CD4-positive, alpha-beta memory T cell (primary cell): ENCODE measurements around the gene FGFRL1. TPM values are rescaled to one million over a fixed set of nuclear protein-coding genes. Genes with fewer than 3 reads are reported as not detected.

Source experiments
- CTCF ChIA-PET: fragments of 350-600 bp; sonication (Branson Sonifier 250); formaldehyde crosslinking; loops from one replicate; lab custom pipeline; 2021; ENCODE audit warnings: inconsistent platforms; ENCODE audit not compliant: partially characterized antibody; lab: Charles Lee
- POLR2A ChIA-PET: fragments of 350-600 bp; sonication (Branson Sonifier 250); formaldehyde crosslinking; loops from one replicate; lab custom pipeline; 2021; ENCODE audit not compliant: partially characterized antibody; lab: Charles Lee
- DNase-seq, 5 donors: peaks; one replicate each; pipeline versions ENCODE4 v3.0.0 to v3.0.0-alpha.2; 2020 to 2022; ENCODE audit warnings: mixed read lengths in 1 of 5
- H3K27ac ChIP-seq: one replicate; pipeline ENCODE4 v1.7.0; 2013; ENCODE audit warnings: low read depth, low read length
- H3K27me3 ChIP-seq: 2 replicates; pipeline ENCODE4 v1.7.0; 2013; ENCODE audit warnings: mild to moderate bottlenecking, low read length, moderate library complexity; ENCODE audit not compliant: insufficient read depth
- H3K36me3 ChIP-seq: 2 replicates; pipeline ENCODE4 v1.7.0; 2013; ENCODE audit warnings: mild to moderate bottlenecking, low read length, moderate library complexity; ENCODE audit not compliant: insufficient read depth
- H3K4me1 ChIP-seq: 2 replicates; pipeline ENCODE4 v1.7.0; 2013; ENCODE audit warnings: mild to moderate bottlenecking, low read length, moderate library complexity; ENCODE audit not compliant: insufficient read depth
- H3K4me3 ChIP-seq, 2 donors: one replicate each; pipeline ENCODE4 v1.7.0; 2013; ENCODE audit warnings: low read length in 2 of 2, mild to moderate bottlenecking in 1 of 2
- H3K9me3 ChIP-seq, 2 donors: one replicate each; pipeline ENCODE4 v1.7.0; 2013; ENCODE audit warnings: low read length in 2 of 2, control low read depth in 1 of 2; ENCODE audit not compliant: control insufficient read depth in 1 of 2
- H3K27ac Mint-ChIP-seq, 7 donors: one replicate each; pipeline ENCODE4 v1.8.0; 2020 to 2021; ENCODE audit warnings: mixed read lengths in 7 of 7, mild to moderate bottlenecking in 6 of 7, inconsistent platforms in 3 of 7, moderate library complexity in 3 of 7
- H3K27me3 Mint-ChIP-seq, 2 donors: one replicate each; pipeline ENCODE4 v1.8.0; 2020 to 2021; ENCODE audit warnings: mixed read lengths in 2 of 2
- H3K36me3 Mint-ChIP-seq, 2 donors: one replicate each; pipeline ENCODE4 v1.8.0; 2020 to 2021; ENCODE audit warnings: mixed read lengths in 2 of 2, inconsistent platforms in 1 of 2, mild to moderate bottlenecking in 1 of 2
- H3K4me1 Mint-ChIP-seq, 4 donors: one replicate each; pipeline ENCODE4 v1.8.0; 2020 to 2021; ENCODE audit warnings: mixed read lengths in 4 of 4, mild to moderate bottlenecking in 1 of 4
- H3K4me3 Mint-ChIP-seq, 8 donors: one replicate each; pipeline ENCODE4 v1.8.0; 2020 to 2021; ENCODE audit warnings: mixed read lengths in 8 of 8, mild to moderate bottlenecking in 7 of 8, moderate library complexity in 6 of 8, inconsistent platforms in 3 of 8
- H3K9me3 Mint-ChIP-seq, 8 donors: one replicate each; pipeline ENCODE4 v1.8.0; 2020 to 2021; ENCODE audit warnings: mixed read lengths in 8 of 8, mild to moderate bottlenecking in 5 of 8, inconsistent platforms in 3 of 8, moderate library complexity in 1 of 8
- intact Hi-C: fragments of 100-400 bp; cut with micrococcal nuclease; formaldehyde crosslinking; loops from one replicate; pipeline ENCODE4 v1.15.1; 2023
- polyA plus RNA-seq, 2 donors: library from polyadenylated mRNA; unstranded; fragments of 300-500 nt; fragmentation: Illumina TruSeq; gene quantifications; one replicate each; pipeline ENCODE4 v1.2.3, GENCODE V29; 2021
- total RNA-seq, 2 experiments: library from RNA; stranded (reverse); gene quantifications; one replicate each; pipeline ENCODE4 v1.2.3, GENCODE V29; 2021

FGFRL1 gene
- total and polyA plus RNA-seq, 4 experiments from 2014 or later, result 0.64 to 22.4 (median 12.3) TPM

DNA sequence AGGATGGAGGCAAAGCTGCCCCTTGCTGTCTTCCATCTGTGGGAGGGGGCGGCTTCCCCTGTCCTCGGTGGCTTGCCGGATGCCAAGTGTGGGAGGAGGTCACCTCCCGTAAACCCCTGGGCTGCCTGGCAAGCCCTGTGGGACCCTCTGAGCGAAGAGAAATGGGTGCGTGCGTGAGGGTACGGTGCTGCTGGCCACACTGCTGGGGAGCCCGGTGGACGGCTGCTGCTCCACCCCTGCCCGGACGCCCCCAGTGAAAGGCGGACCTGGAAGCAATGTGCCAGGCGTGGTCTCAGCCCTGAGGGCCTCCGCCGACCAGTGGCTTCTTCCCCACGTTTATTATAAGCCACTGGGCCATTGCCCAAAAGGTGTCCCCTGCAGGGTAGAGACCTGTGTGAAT lies 29.1 kb upstream of the FGFRL1 start:
- Mint-ChIP-seq H3K36me3 (peaks cover 0 to 2% of the 10 kb centered on the region in 2 donors), H3K4me3 (no peak overlapping the region), H3K4me1 (peaks cover 8 to 25% (median 14%) of the 10 kb centered on the region in 4 donors), H3K9me3 (no peaks in the 10 kb centered on the region), H3K27ac (no peak overlapping the region), H3K27me3 (no peaks in the 10 kb centered on the region)
- Histone ChIP-seq H3K4me1 (peaks cover 24% of the 10 kb centered on the region), H3K36me3 (no peaks in the 10 kb centered on the region), H3K27ac (no peak overlapping the region), H3K9me3 (no peaks in the 10 kb centered on the region), H3K4me3 (no peak overlapping the region), H3K27me3 (no peaks in the 10 kb centered on the region)
- CTCF ChIA-PET, result no interaction called here
- intact Hi-C loops, result no loop called here
- POLR2A ChIA-PET, result no interaction called here
- no peak for DNase-seq

DNA sequence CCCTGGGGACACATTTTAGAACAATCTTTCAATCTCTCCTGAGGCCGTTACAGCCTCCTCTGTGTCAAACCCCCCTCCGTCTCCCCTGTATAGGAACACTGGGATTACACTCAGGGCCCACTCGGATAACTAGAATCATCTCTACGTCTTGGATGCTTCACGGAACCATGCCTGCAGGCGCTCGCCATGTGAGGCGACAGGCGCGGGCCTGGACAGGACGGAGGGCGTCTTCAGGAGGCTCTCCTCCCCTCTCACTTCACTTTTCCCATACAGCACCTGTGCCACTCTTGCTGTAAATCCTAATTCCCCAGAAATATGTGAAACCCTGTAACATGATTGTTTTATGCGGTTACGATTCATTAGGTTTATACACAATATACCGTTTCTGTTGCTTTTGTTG lies 28.6 kb upstream of the FGFRL1 start:
- POLR2A ChIA-PET, result no interaction called here
- intact Hi-C loops, result no loop called here

DNA sequence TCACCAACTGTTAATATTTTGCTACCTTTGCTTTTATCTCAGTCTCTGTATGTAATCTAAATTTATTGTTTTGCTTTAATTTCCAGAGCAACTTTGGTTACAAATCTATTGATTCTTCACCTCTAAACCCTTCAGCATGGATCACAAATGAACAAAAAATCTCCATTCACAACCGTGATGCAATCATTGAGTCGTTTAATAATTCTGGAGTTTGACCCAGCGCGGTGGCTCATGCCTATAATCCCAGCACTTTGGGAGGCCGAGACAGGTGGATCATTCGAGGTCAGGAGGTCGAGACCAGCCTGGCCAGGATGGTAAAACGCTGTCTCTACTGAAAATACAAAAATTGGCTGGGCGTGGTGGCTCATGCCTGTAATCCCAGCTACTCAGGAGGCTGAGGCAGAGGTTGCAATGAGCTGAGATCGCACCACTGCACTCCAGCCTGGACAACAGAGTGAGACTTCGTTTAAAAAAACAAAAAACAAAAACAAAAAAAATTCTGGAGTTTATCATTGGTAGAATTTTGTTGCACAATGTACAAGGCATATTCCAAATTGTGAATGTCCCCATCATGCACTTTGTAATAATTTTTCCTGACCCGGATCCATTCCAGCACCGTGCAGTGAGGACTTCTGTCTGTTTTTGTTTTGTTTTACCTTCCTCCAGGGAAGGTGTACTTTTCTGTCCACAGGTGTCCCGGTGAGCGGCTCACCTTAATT lies 26.9 kb upstream of the FGFRL1 start:
- Mint-ChIP-seq H3K27ac (peak overlapping the region in 3 of 7 donors; percentile 15 to 65 (median 50)), H3K27me3 (no peaks in the 10 kb centered on the region), H3K9me3 (no peaks in the 10 kb centered on the region), H3K4me3 (peak overlapping the region; percentile 63 to 91 (median 75)), H3K4me1 (peaks cover 8 to 35% (median 15%) of the 10 kb centered on the region in 4 donors), H3K36me3 (peaks cover 0 to 2% of the 10 kb centered on the region in 2 donors)
- no peaks in the 10 kb centered on the region for H3K36me3 ChIP-seq
- ChIA-PET POLR2A (no interaction called here), CTCF (no interaction called here)
- no peaks in the 10 kb centered on the region for H3K9me3 ChIP-seq
- peak overlapping the region; percentile 8 to 34 for H3K4me3 ChIP-seq
- no peaks in the 10 kb centered on the region for H3K27me3 ChIP-seq
- intact Hi-C loops, result loop anchor here (2.0 kb wide), 1 partner anchor 740 kb away; no protein-coding TSS in a partner anchor
- DNase-seq, result no peak
- H3K27ac ChIP-seq, result no peak overlapping the region
- peaks cover 34% of the 10 kb centered on the region for H3K4me1 ChIP-seq

More for the DNA sequence above, 28.6 kb upstream of the FGFRL1 start:
- Mint-ChIP-seq H3K27me3 (no peaks in the 10 kb centered on the region), H3K27ac (no peak overlapping the region), H3K4me3 (no peak overlapping the region), H3K36me3 (peaks cover 0 to 2% of the 10 kb centered on the region in 2 donors), H3K9me3 (no peaks in the 10 kb centered on the region), H3K4me1 (peaks cover 8 to 30% (median 15%) of the 10 kb centered on the region in 4 donors)
- no peak for DNase-seq
- Histone ChIP-seq H3K4me1 (peaks cover 29% of the 10 kb centered on the region), H3K4me3 (no peak overlapping the region), H3K27me3 (no peaks in the 10 kb centered on the region), H3K36me3 (no peaks in the 10 kb centered on the region), H3K27ac (no peak overlapping the region), H3K9me3 (no peaks in the 10 kb centered on the region)
- CTCF ChIA-PET, result no interaction called here

DNA sequence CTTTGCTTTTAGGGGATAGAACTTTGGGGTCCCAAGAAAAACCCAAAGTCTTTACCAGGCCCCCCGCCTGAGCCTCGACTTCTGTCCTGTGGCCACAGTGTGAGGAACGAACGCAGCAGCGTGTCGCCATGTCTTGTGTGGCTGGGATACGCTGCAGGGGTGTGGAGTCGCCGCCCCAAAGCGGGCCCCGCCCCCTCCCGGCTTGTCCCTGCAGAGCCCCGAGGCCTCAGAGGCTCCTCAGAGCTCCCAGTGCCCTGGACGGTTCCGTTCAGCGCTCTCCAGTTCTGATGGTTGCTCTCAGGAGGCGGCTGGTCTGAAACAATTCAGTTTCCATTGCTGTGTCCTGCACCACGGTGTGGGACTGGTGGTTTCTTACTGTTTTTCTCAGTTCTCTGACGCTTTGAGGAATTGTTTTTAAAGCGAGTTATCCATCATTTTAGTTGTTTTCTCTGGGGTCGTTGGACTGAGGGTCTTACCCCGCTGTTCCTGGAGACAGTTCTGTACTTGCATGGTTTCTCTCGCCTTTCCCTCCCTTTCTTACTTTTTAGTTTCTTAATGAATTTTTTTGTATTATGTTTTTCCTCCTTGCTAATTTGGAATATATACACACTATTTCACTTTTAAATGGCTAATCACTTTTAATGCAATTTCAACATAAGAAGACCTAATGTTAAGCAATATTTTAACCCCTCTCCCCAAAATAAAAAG lies 26.1 kb upstream of the FGFRL1 start:
- Mint-ChIP-seq H3K9me3 (no peaks in the 10 kb centered on the region), H3K27ac (peak overlapping the region in 3 of 7 donors; percentile 48 to 65 (median 50)), H3K4me1 (peaks cover 8 to 35% (median 15%) of the 10 kb centered on the region in 4 donors), H3K36me3 (peaks cover 0 to 2% of the 10 kb centered on the region in 2 donors), H3K27me3 (no peaks in the 10 kb centered on the region), H3K4me3 (peak overlapping the region; percentile 63 to 91 (median 75))
- no peaks in the 10 kb centered on the region for H3K27me3 ChIP-seq
- POLR2A ChIA-PET, result interaction anchor here (2.7 kb wide), 1 partner anchor 25 kb away, joined by 19 read pairs; no protein-coding TSS in a partner anchor
- H3K9me3 ChIP-seq, result no peaks in the 10 kb centered on the region
- peak overlapping the region; percentile 8 to 34 for H3K4me3 ChIP-seq
- no peak overlapping the region for H3K27ac ChIP-seq
- intact Hi-C loops, result loop anchor here (2.0 kb wide), 1 partner anchor 740 kb away; no protein-coding TSS in a partner anchor
- DNase-seq, result peak; percentile 54 to 66 (median 58)
- peaks cover 34% of the 10 kb centered on the region for H3K4me1 ChIP-seq
- CTCF ChIA-PET, result no interaction called here
- no peaks in the 10 kb centered on the region for H3K36me3 ChIP-seq

- Mint-ChIP-seq H3K4me1 (peaks cover 8 to 35% (median 15%) of the 10 kb centered on the region in 4 donors), H3K4me3 (peak overlapping the region; percentile 88 to 95 (median 90)), H3K36me3 (peaks cover 0 to 2% of the 10 kb centered on the region in 2 donors), H3K27ac (peak overlapping the region; percentile 40 to 92 (median 83)), H3K27me3 (no peaks in the 10 kb centered on the region), H3K9me3 (no peaks in the 10 kb centered on the region)
- no peaks in the 10 kb centered on the region for H3K9me3 ChIP-seq
- CTCF ChIA-PET, result interaction anchor here (1.5 to 2.4 kb wide), 2 partner anchors 12 to 245 kb away, joined by 4 to 29 read pairs; no protein-coding TSS in a partner anchor
- no peaks in the 10 kb centered on the region for H3K27me3 ChIP-seq
- intact Hi-C loops, result loop anchor here (1.0 to 2.0 kb wide), 3 partner anchors 13 to 244 kb away; partner anchors contain the start of genes DGKQ and FGFRL1
- peak overlapping the region; percentile 60 for H3K27ac ChIP-seq
- H3K4me3 ChIP-seq, result peak overlapping the region; percentile 76 to 83
- POLR2A ChIA-PET, result interaction anchor here (0.6 to 2.7 kb wide), 9 partner anchors 14 to 244 kb away, joined by 3 to 19 read pairs (median 5); partner anchors contain the start of genes DGKQ, GAK and TMEM175
- no peaks in the 10 kb centered on the region for H3K36me3 ChIP-seq
- DNase-seq, result no peak
- peaks cover 34% of the 10 kb centered on the region for H3K4me1 ChIP-seq
Measured at GRCh38 chr4:986428-986878, 25.0 kb upstream of the FGFRL1 start.

- Histone ChIP-seq H3K4me3 (peak within 1 kb of the TSS; percentile 76 to 83), H3K36me3 (no peaks in the 10 kb centered on the region), H3K27me3 (no peaks in the 10 kb centered on the region), H3K27ac (peak within 1 kb of the TSS; percentile 60), H3K4me1 (peaks cover 34% of the 10 kb centered on the region), H3K9me3 (no peaks in the 10 kb centered on the region)
- Mint-ChIP-seq H3K27me3 (no peaks in the 10 kb centered on the region), H3K36me3 (peaks cover 0 to 2% of the 10 kb centered on the region in 2 donors), H3K4me3 (peak within 1 kb of the TSS; percentile 88 to 95 (median 90)), H3K27ac (peak within 1 kb of the TSS; percentile 40 to 92 (median 83)), H3K4me1 (peaks cover 8 to 35% (median 15%) of the 10 kb centered on the region in 4 donors), H3K9me3 (no peaks in the 10 kb centered on the region)
- intact Hi-C loops, result loop anchor here (1.0 to 2.0 kb wide), 4 partner anchors 14 to 244 kb away; partner anchors contain the start of genes DGKQ, FGFRL1, GAK and TMEM175
- ChIA-PET POLR2A (interaction anchor here (0.6 to 2.7 kb wide), 11 partner anchors 14 to 262 kb away, joined by 3 to 19 read pairs (median 4); partner anchors contain the start of genes CTBP1, DGKQ, GAK and TMEM175), CTCF (interaction anchor here (1.1 to 2.4 kb wide), 3 partner anchors 13 to 245 kb away, joined by 3 to 29 read pairs (median 4); partner anchors contain the start of genes GAK and TMEM175)
- peak; percentile 79 to 84 (median 82) for DNase-seq
Measured at GRCh38 chr4:986879-987623, 24.4 kb upstream of the FGFRL1 start, which contains the start of gene IDUA. TSS of gene IDUA (plus strand) at chr4:987044. CDS start at chr4:987085, 41 bp downstream.
